Measurements from ENCODE around the gene PCK2.

The PCK2 gene

DNA sequence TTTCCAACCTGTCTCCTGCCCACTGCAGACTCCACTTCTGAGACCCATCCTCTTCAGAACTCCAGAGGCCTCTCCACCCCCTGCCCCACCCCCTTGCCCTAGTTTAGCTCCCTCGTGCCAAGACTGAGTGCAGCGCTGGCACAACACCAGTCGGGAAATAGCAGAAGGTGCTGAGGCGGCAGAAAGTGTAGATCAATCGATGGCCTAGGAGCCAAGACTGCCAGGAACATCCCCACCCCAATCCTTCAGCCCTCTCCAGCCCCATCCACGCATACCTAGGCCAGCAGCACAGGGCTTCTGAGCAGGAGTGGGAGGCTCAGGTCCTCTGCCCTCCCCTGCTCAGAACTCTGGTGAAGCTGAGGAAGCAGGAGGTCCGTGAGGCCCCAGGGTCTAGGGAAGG, 21.7 kb upstream of the PCK2 start:
- TF ChIP-seq, protein P1, sequence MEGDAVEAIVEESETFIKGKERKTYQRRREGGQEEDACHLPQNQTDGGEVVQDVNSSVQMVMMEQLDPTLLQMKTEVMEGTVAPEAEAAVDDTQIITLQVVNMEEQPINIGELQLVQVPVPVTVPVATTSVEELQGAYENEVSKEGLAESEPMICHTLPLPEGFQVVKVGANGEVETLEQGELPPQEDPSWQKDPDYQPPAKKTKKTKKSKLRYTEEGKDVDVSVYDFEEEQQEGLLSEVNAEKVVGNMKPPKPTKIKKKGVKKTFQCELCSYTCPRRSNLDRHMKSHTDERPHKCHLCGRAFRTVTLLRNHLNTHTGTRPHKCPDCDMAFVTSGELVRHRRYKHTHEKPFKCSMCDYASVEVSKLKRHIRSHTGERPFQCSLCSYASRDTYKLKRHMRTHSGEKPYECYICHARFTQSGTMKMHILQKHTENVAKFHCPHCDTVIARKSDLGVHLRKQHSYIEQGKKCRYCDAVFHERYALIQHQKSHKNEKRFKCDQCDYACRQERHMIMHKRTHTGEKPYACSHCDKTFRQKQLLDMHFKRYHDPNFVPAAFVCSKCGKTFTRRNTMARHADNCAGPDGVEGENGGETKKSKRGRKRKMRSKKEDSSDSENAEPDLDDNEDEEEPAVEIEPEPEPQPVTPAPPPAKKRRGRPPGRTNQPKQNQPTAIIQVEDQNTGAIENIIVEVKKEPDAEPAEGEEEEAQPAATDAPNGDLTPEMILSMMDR (IDR thresholded peaks at IDR 0.05; ENCODE audit: control insufficient read depth, extremely low read depth, insufficient read depth): no peak
- DNase-seq (ENCODE audit: low read depth): no peak
- no peak overlapping the region for H3K4me3 ChIP-seq (ENCODE audit: low read depth, low read length)

DNA sequence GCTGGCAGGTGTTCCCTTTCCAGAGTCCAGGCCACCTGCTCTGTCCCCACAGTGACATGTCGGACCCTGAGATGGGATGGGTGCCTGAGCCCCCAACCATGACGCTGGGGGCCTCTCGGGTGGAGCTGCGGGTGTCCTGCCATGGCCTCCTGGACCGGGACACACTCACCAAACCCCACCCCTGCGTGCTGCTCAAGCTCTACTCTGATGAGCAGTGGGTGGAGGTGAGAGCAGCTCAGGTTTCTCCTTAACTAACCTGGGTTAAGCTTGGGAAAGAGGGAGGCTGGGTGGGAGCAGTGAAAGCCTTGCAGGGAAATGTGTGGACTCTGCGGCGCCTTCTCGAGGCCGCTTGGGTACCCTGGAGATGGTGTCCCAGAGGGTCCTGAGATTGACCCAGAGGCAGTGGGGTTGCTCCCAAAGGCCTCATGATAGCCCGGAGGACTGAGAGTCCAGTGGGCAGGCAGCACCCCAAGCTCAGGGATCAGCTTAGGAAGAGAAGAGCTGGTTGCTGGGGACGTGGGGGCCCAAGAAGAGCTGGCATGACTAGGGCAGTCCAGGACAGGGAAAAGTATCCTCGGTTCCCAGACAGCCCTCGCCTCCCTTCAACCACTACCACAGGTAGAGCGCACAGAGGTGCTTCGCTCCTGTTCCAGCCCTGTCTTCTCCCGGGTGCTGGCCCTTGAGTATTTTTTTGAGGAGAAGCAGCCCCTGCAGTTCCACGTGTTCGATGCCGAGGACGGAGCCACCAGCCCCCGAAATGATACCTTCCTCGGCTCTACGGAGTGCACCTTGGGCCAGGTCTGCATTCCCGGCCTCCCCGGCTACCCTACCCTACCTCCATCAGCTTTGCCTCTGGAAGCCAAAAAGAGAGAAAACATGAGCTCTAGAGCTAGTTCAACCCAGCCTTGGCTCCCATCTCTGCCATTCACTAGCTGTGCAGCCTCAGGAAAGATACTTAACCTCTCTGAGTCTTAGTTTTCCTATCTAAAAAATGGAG, 20.9 kb upstream of the PCK2 start:
- no peak overlapping the region for H3K4me3 ChIP-seq (ENCODE audit: low read depth, low read length)
- no peak for DNase-seq (ENCODE audit: low read depth)
- TF ChIP-seq, protein P1 (IDR thresholded peaks at IDR 0.05; ENCODE audit: control insufficient read depth, extremely low read depth, insufficient read depth): no peak

DNA sequence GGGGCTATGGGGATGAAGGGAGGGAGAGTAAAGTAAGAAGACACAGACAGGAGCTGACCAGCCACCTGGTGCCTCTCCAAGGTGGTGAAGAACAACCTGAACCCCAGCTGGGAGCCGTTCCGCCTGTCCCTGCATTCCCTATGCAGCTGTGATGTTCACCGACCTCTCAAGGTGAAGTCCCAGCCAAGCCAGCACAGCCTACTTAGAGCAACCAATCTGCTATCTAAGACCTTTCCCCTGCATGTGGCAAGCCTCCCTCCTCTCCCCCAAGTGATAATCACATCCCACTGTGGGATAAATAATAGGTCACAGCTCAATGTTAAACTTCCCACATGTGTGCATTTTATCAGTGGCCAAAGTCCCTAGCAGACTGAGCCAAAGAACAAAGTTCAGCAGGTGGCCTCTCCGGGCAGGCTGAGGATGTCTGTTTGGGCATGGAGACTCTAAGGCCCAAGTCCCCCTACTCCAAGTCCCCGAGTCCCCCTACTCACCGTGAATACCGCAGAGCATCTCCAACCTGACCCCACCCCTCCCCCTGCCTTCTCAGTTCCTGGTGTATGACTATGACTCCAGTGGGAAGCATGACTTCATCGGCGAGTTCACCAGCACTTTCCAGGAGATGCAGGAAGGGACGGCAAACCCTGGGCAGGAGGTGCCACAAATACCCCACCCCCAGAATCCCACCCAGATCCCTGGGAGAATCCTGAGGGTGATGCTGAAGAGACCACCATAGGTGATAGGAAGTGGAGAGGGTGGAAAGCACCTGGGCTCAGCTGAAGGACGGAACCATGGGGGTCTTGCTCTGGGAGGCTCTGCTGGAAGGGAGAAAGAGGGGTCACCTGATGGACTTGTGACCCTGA, 19.3 kb upstream of the PCK2 start:
- TF ChIP-seq, protein P1 (IDR thresholded peaks at IDR 0.05; ENCODE audit: control insufficient read depth, extremely low read depth, insufficient read depth): no peak
- DNase-seq (ENCODE audit: low read depth): no peak
- no peak overlapping the region for H3K4me3 ChIP-seq (ENCODE audit: low read depth, low read length)

DNA sequence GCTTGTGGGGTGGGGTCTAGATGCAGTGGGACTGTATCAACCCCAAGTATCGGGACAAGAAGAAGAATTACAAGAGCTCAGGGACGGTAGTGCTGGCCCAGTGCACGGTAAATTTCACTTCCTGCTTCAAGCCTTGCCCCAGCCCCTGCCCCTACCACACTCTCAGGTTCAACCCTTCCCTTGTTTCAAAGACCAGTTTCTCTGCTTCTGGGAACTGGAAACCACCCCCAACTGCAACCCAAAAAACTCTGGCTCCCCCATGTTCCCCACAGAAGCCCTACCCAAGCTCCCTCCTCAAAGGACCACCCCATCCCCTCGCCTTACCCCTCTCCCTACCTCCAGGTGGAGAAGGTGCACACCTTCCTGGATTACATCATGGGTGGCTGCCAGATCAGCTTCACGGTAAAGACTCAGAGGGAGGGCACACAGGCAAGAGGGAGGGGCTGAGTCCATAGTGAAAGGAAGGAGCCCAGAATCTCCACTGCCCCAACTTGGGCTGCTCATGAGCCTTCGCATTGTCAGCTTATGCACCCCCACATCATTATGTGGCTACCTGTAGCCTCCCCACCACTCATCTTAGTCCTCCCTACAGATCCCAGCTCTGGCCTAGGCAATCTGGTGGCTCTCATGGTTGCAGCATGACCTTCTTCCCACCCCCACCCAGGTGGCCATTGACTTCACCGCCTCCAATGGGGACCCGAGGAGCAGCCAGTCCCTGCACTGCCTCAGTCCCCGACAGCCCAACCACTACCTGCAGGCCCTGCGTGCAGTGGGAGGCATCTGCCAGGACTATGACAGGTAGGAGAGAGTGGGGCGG, 18.4 kb upstream of the PCK2 start:
- no peak for DNase-seq (ENCODE audit: low read depth)
- TF ChIP-seq, protein P1 (IDR thresholded peaks at IDR 0.05; ENCODE audit: control insufficient read depth, extremely low read depth, insufficient read depth): no peak
- H3K4me3 ChIP-seq (ENCODE audit: low read depth, low read length): no peak overlapping the region

GRCh38 chr14:24076302-24076601, 17.9 kb upstream of the PCK2 start:
- no peak overlapping the region for H3K4me3 ChIP-seq (ENCODE audit: low read depth, low read length)
- TF ChIP-seq, protein P1 (IDR thresholded peaks at IDR 0.05; ENCODE audit: control insufficient read depth, extremely low read depth, insufficient read depth): no peak
- DNase-seq (ENCODE audit: low read depth): no peak

DNA sequence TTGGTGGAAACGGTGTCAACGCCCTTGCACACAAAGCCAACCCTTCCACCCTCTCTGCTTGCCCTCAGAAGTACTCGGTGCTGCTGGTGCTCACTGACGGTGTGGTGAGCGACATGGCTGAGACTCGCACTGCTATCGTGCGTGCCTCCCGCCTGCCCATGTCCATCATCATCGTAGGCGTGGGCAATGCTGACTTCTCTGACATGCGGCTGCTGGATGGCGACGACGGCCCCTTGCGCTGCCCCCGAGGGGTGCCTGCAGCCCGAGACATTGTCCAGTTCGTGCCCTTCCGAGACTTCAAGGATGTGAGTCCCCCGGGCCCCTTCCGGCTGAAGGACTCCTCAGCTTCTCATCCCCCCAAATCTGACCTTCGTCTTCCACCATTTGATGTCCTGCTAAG, 17.0 kb upstream of the PCK2 start:
- DNase-seq (ENCODE audit: low read depth): no peak
- TF ChIP-seq, protein P1 (IDR thresholded peaks at IDR 0.05; ENCODE audit: control insufficient read depth, extremely low read depth, insufficient read depth): no peak

More for the DNA sequence above, 17.0 kb upstream of the PCK2 start:
- no peak overlapping the region for H3K4me3 ChIP-seq (ENCODE audit: low read depth, low read length)
